Pericardium fibroblast (primary cell): ENCODE results near the gene RNF227. TPM values are rescaled to one million over a fixed set of nuclear protein-coding genes. Genes with fewer than 3 reads are reported as not detected.

Source experiments
- total RNA-seq: library from RNA; depleted of rRNA; stranded (reverse); fragments of >200 nt; gene quantifications from 2 replicates; pipeline ENCODE4 v1.2.3, GENCODE V29; 2015

Gene RNF227
- 1.6 and 9.0 TPM in 2 replicates for total RNA-seq

DNA sequence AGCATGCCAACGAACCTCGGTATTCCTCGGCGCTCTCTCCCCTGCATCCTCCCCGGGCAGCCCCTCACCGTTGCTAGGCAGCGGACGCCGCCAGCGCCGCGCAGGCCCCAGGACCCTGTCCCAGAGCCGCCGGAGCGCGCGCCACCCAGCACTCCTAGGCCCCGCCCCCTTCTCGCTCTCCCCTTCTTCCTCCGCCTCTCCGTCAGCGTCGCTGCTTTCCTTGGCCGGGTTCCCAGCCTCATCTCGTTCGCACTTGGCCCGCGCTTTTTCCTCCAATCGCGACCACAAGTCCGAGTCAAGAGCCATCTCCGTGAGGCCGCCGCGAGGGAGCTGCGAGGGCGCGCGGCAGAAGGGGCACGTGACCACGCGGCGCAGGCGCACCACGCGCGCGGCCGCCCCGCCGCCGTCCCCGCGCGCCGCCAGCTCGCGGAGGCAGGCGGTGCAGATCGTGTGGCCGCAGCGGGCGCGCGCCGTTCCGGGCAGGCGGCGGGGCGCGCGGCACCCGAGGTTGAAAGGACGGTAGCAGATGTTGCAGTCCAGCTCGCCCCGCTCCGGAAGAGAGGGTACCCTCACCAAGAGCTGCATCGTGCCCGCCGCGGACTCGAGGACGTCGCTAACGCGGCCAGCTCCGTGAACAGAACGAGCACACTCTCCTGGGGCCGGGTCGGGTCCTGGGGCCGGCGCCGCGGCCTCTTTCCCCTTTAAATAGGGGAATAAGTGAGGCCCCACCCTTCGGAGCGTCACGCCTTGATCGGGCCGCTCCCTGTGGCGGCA is at the start of gene RNF227:
Gene RNF227 (minus strand): TSS at position 679 of the 774 bp plus-strand sequence. CDS start 94 bp downstream, at position 585.

DNA sequence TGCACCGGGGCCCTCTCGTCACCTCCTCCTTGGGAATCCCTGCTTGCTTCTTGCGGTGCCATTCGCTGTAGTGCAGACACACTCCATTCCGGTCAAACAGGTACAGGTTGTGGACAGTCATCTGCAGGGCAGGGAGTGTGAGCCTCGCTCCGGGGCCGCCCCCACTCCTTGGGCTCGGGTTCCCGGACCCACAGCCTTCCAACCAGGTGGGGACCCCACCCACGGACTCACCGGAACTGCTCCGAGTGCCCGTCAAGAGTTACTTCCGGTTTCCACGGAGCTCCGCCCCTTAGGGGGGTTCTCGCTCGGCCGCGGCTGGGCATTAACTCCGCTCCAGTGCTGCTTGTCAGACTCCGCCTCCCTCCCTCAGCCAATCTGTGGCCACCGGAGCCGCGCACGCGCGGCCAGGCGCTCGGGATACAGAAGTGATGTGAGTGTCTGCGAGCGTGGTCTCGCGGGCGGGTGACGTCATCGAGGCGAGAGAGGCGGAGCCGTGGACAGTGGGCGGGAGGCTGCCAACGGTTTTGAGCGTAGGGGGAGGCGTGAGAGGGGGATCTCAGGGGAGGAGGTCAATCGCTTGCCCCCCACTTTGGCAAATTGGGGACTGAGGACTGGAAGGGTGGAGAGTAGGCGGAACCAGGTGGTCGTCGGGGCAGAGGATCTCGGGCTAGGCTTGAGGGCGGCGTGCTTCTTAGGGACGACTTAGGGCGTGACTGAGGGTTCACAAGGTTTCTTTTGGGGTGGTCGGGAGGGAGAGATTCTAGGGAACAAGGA is 15.8 kb upstream of the RNF227 start, which contains the start of the genes CNTROB and TRAPPC1:
Gene CNTROB (plus strand): TSS at position 498 of the 774 bp plus-strand sequence. CDS start 874 bp downstream, outside the sequence.
Gene TRAPPC1 (minus strand): TSS at position 238 of the 774 bp plus-strand sequence. CDS start 117 bp downstream, at position 121.

DNA sequence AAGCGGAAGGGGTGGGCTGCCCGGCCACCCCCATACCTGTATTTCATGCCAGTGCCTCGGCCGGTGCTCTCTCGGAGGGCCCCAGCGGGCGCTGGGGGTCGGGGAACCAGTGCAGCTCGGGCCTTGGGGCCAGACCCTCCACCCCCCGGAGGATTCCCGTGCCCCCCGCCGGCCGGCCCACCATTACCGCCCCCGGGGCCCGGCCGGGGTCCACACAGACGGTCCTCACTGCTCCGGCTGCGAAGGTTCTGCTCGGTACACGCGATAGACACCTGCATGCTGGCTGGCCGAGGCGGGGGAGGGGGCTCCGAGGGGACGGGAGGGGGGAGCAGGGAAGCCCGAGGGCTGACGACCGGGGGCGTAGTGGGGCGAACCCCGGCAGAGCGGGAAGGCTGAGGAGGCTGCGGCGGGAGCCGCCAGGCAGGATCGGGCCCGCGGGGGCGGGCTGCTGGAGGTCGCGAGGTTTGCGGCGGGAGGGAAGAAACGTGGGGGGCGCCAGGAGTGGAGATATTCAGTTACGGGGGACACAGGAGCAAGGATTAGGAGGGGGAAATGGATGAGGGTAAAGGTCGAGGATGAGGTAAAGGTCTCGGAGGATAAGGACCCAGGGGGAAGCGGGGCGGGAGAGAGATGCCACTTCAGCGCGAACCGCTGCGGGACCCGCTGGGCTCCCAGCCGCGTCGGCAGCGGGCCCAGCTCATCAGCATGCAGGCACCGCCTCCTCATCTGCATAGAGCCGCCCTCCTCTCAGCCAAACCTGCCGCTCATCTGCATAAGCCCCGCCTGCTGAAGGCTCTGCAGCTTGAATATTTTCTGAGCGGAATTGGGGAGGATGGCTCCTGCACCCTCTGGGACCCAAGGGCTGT is 13.3 kb upstream of the RNF227 start, which contains the start of gene KCNAB3:
Gene KCNAB3 (minus strand): TSS at position 699 of the 866 bp plus-strand sequence. CDS start 421 bp downstream, at position 278.

DNA sequence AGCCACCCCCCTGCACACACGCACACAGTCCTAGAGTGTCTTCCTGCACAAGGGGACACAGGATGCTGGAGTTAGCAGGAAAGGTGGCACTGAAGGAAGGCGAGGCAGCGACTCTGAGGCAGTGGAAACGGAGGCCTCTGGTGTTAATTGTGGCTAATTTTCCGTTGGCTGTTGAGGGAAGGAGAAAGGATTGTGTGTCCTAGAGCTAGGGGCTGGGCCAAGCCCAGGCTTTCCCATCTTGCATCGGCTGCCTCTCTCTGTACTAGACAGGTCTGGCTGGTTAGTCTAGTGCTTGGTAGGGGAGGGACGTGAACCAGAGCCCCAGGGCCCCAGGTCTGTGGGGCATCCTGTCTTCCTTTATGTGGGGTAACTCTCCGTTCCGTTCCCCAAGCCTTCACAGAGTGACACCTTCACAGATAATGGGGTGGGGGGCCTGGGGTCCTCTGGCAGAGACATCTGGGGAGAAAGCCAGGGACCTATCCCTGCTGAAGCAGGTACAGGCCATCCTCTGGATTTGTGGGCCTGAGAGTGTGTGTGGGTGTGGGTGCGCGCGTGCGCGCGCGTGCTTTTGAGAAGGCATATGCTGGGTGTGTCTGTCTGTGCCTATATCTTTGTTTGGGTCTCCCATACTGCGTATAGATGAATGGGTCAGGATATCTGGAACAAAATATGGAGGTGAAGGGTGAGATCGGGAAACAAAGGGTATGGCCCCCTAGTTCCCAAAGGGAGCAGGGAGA is 27.7 kb downstream of the RNF227 start, which contains the start of gene CHD3:
Gene CHD3 (plus strand): TSS at position 606 of the 737 bp plus-strand sequence. CDS start 212 bp downstream, outside the sequence.

Other genes with a start within 250 kb of the RNF227 start
- gene TP53, start 228.8 kb downstream of the RNF227 start, total RNA-seq: 44.9 and 63.2 TPM in 2 replicates
- 3.3 and 6.8 TPM in 2 replicates for gene WRAP53, start 227.8 kb downstream of the RNF227 start, total RNA-seq
- 3.3 and 4.9 TPM in 2 replicates for gene EFNB3, start 211.1 kb downstream of the RNF227 start, total RNA-seq
- 0.26 and 1.1 TPM in 2 replicates for gene DNAH2, start 198.5 kb downstream of the RNF227 start, total RNA-seq
- gene KDM6B, start 82.1 kb downstream of the RNF227 start, total RNA-seq: 2.9 and 9.8 TPM in 2 replicates
- 7.8 and 67.0 TPM in 2 replicates for gene TMEM88, start 61.2 kb downstream of the RNF227 start, total RNA-seq
- 83.2 and 132 TPM in 2 replicates for gene NAA38, start 58.7 kb downstream of the RNF227 start, total RNA-seq
- gene CYB5D1, start 58.3 kb downstream of the RNF227 start, total RNA-seq: 5.5 and 5.7 TPM in 2 replicates
- gene CHD3, start 27.5 kb downstream of the RNF227 start, total RNA-seq: 77.5 and 82.6 TPM in 2 replicates
- 0.23 TPM in 1 of 2 replicates, not detected in the other for gene KCNAB3, start 13.6 kb upstream of the RNF227 start, total RNA-seq
- gene TRAPPC1, start 15.7 kb upstream of the RNF227 start, total RNA-seq: 54.7 and 64.3 TPM in 2 replicates
- gene CNTROB, start 15.9 kb upstream of the RNF227 start, total RNA-seq: 14.1 and 15.2 TPM in 2 replicates
- gene GUCY2D, start 86.3 kb upstream of the RNF227 start, total RNA-seq: 0.12 TPM in 1 of 2 replicates, not detected in the other
- 0.85 TPM in 1 of 2 replicates, not detected in the other for gene ALOX15B, start 122.8 kb upstream of the RNF227 start, total RNA-seq
- not detected in 2 replicates for gene ALOX12B, start 171.4 kb upstream of the RNF227 start, total RNA-seq
- gene ALOXE3, start 202.2 kb upstream of the RNF227 start, total RNA-seq: not detected in 2 replicates
- gene HES7, start 207.8 kb upstream of the RNF227 start, total RNA-seq: 0.26 and 0.35 TPM in 2 replicates
- gene PER1, start 236.1 kb upstream of the RNF227 start, total RNA-seq: 45.6 and 51.1 TPM in 2 replicates
- gene VAMP2, start 246.7 kb upstream of the RNF227 start, total RNA-seq: 6.0 and 10.8 TPM in 2 replicates